Mesangial cell (primary cell): ENCODE measurements around the gene TAAR1. TPM values are rescaled to one million over a fixed set of nuclear protein-coding genes. Genes with fewer than 3 reads are reported as not detected.

ENCODE experiments used
- total RNA-seq: library from RNA; depleted of rRNA; stranded (reverse); fragments of >200 nt; gene quantifications from 2 replicates; pipeline ENCODE4 v1.2.3, GENCODE V29; 2015

TAAR1 gene, protein sequence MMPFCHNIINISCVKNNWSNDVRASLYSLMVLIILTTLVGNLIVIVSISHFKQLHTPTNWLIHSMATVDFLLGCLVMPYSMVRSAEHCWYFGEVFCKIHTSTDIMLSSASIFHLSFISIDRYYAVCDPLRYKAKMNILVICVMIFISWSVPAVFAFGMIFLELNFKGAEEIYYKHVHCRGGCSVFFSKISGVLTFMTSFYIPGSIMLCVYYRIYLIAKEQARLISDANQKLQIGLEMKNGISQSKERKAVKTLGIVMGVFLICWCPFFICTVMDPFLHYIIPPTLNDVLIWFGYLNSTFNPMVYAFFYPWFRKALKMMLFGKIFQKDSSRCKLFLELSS
- not detected in 2 replicates for total RNA-seq

DNA sequence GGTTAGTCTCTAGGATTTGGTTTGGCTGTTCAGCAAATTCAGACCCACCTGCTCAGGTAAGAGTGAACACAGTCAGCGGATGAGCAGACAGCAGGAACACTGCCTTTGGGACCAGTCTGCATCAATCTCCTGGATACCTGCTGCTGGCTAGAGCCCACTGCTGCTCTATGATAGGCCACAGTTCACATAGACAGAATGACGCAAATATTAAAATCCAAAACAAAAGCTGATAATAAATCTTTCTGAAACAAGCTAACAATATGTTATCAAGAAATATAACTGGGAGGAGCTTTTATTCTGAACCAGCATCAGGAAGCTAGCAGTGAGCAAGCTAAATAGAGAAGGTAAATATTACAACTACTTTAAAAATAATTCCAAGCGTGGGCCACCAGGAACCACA, at the start of gene TAAR1:
Gene TAAR1 (minus strand): TSS at position 101 of the 400 bp plus-strand sequence. CDS start 13,179 bp downstream, outside the sequence.

GRCh38 chr6:132624175-132624574, 34.8 kb downstream of the TAAR1 start, which contains the start of gene TAAR2:
TAAR2 (minus strand) TSS chr6:132624275; CDS start chr6:132624275, 0 bp downstream.

Other genes with a start within 250 kb of the TAAR1 start
- gene STX7, start 146.1 kb downstream of the TAAR1 start, total RNA-seq, result 21.0 and 25.9 TPM in 2 replicates
- not detected in 2 replicates for gene TAAR9, start 120.9 kb downstream of the TAAR1 start, total RNA-seq
- not detected in 2 replicates for gene TAAR8, start 106.5 kb downstream of the TAAR1 start, total RNA-seq
- not detected in 2 replicates for gene TAAR6, start 88.9 kb downstream of the TAAR1 start, total RNA-seq
- gene TAAR5, start 69.4 kb downstream of the TAAR1 start, total RNA-seq, result not detected in 2 replicates
- gene TAAR2, start 34.9 kb downstream of the TAAR1 start, total RNA-seq, result not detected in 2 replicates
- gene VNN1, start 54.9 kb upstream of the TAAR1 start, total RNA-seq, result not detected in 2 replicates
- gene VNN2, start 98.7 kb upstream of the TAAR1 start, total RNA-seq, result not detected in 2 replicates
- gene SLC18B1, start 139.5 kb upstream of the TAAR1 start, total RNA-seq, result 3.4 and 5.2 TPM in 2 replicates
- 1,013 and 1,067 TPM in 2 replicates for gene RPS12, start 155.4 kb upstream of the TAAR1 start, total RNA-seq